ENCODE results near the gene TUBGCP6.
"Not testable (repeated sequence)": the region's sequence is repeated elsewhere in the genome, so short reads cannot be mapped to it uniquely, and the experiment has no call there.

Gene TUBGCP6

DNA sequence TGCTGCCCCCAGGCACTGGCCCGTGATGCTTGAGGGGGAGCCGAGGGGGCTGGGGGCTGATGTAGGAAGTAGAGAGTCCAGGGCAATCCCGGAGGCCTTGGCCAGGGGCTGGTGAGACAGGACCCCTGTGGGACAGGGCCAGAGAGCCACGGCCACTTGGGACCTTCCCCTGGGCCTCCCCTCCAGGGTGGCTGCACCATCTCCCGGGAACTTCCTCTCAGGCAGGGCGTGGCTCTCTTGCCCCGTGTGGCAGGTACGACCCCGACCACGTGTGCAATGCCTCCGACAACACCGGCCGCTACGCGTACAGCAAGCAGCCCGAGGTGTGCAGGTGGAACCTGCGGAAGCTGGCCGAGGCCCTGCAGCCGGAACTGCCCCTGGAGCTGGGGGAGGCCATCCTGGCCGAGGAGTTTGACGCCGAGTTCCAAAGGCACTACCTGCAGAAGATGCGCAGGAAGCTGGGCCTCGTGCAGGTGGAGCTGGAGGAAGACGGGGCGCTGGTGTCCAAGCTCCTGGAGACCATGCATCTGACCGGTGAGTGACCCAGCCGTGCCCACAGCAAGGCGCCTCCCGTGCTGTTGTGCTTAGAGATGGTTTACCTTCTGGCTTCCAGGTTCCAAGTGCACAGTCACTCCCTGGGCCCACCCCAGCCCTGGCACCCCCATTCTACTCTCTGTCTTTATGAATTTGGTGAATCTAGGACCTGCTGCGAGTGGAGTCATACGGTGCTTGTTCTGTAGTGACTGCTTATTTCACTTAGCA, 34.3 kb downstream of the TUBGCP6 start:
- DNase-seq (ENCODE audit: low read depth in 3 of 3): no peak

DNA sequence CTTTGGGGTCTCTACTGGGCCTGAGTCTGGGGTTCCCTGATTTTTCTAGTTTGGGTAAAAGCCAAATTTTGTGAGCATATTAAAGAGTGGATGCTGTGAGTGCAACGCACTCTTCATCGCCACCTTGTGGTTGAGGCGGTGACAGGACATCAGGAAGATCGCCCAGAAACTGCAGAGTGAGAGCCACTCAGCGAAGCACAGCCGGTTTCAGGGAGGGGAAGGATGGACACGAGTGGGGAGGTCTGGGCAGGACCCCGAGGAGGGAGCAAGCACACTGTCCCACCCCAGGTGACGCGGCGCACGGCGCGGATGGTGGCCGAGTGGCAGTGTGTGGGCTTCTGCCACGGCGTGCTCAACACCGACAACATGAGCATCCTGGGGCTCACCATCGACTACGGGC, 34.9 kb downstream of the TUBGCP6 start:
- peak; percentile 42 to 63 (median 53) for DNase-seq (ENCODE audit: low read depth in 3 of 3)

DNA sequence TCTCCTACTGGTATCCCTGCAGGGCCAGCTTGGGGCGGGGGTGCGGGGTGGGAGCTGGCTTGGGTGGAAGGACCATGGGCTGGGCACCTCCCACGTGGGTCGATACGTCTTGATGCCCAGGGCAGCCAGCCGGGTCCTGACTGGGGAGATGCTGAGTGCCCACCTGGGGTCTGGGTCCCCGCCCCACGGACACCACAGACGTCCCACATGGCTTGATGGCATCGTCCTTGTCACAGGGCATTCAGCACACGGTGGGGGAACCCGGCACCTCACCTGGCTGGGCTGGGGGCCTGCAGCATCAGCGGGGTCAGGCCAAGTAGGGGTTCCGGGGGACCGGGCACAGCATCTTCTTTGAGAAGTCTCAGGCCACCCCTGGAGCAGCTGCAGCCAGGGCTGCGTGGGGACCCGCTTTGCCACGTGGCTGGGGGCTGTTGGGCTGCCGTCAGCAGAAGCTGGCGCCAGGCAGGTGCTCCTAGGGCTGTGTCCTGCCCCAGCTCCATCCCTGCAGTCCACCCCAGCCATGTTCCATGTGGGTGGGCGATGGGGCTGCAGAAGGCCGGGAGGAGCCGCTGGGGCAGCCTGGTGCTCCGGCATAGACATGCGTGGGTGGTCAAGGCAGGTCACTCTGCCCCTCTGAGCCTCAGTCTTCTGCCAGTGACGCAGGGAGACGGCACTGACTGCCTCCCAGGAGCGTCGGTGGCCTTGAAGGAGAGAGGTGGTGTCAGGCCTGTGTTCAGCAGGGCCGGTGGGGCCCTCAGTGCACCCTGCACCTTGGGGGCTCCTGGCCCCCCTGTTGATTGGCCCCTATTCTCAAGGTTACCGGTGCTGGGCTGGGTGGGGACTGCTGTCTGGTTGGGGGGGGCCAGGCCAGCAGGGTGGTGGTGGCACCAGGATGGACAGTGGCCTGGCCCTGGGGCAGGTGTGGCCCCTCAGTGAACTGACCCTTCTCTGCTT, 35.6 kb downstream of the TUBGCP6 start:
- no peak for DNase-seq (ENCODE audit: low read depth in 3 of 3)

GRCh38 chr22:50208430-50208938, 36.3 kb downstream of the TUBGCP6 start:
- no peak for DNase-seq (ENCODE audit: low read depth in 3 of 3)

DNA sequence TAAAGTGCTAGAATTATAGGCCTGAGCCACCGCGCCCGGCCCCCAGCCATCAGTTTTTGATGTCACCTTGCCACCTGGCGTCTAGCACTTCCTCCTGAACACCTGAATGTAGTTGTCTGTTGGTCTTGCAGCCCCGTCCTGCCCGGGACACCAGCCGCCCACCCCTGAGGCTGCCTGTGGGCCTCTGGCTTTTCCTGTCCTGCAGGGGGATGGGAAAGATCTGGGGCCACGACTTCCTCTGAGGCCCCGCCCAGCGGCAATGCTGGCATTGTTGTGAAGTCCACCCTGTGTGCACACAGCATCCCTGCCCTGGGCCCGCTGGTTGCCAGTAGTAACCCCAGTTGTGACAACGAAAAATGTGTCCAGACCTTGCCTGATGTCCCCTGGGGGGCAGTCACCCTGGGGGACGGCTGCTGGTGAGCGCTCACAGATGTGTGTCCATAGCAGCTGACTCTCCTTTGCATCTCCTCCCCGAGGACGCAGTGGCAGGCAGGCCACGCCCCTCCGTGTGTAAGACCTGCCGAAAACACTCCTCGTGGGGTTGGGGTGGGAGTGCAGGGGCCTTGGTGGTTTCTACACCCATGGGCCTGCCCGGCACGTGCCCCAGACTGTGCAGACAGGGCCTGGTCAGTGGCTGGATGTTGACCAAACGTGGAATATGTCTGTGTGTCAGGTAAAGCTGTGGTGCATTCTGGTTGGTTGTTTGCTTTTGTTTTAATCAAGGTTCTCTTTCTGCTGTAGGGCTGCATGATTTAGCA, 37.3 kb downstream of the TUBGCP6 start:
- DNase-seq (ENCODE audit: low read depth in 3 of 3): no peak

DNA sequence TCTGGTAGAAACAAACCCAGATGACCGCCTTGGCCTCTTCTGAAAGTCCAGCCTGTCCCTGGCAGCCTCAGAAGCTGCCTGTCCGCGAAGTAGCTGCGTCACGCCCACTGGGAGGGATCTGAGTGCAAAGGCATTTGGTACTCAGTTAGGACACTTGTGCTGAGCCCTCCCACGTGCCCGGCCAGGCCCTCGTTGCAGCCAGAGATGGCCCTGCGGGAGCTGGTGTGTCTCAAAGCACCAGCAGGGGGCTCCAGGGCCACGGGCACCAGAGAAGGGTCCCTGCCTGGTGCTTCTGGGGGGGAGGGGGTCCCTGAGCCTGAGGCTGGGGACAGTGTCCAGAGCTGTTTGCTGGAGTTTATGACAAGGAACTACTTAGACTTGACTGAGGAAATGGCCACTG, 38.2 kb downstream of the TUBGCP6 start:
- no peak for DNase-seq (ENCODE audit: low read depth in 3 of 3)

GRCh38 chr22:50205781-50206569, 38.8 kb downstream of the TUBGCP6 start:
- no peak for DNase-seq (ENCODE audit: low read depth in 3 of 3)

- DNase-seq (ENCODE audit: low read depth in 3 of 3): not testable (repeated sequence)
These were observed 39.8 kb downstream of the TUBGCP6 start for GRCh38 chr22:50204998-50205397.

GRCh38 chr22:50204571-50204970, 40.3 kb downstream of the TUBGCP6 start:
- no peak for DNase-seq (ENCODE audit: low read depth in 3 of 3)

DNA sequence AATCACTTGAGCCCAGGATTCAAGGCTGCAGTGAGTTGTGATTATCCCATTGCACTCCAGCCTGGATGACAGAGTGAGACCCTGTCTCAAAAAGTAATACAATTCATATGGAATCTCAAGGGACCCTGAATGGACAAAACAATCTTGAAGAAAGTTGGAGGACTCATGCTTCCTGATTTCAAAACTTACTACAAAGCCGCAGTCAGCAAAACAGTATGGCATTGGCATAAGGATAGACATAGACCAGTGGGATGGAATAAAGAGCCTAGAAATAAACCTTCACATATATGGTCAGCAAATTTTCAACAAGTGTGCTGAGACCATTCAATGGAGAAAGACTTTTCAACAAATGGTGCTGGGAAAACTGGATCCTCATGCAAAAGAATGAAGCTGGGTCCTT, 41.5 kb downstream of the TUBGCP6 start:
- no peak for DNase-seq (ENCODE audit: low read depth in 3 of 3)

DNA sequence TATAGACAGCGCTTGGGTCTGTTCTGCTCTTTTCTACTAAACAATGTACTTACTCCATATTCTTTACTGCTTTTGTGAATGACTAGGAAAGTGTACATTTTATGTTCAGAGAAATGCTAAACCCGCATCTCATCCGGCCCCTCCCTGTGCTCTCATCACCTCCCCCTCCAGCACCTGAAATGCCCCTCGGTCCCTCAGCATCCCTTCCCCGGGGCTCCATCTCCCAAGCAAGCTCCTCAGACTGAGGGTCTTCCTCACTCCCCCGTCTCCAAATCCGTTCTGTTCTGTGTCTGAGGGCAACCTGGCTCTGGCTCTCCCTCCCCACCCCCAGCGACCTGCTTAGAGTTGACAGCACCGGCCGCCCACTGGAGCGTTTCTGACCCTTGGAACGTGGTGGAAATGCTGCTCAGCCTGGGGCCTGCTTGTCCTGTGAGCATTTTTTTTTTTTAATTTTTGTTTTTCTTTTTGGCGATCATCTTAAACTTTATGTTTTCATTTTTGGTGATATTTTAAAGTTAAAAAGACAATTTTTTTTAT, 42.6 kb downstream of the TUBGCP6 start:
- no peak for DNase-seq (ENCODE audit: low read depth in 3 of 3)

DNA sequence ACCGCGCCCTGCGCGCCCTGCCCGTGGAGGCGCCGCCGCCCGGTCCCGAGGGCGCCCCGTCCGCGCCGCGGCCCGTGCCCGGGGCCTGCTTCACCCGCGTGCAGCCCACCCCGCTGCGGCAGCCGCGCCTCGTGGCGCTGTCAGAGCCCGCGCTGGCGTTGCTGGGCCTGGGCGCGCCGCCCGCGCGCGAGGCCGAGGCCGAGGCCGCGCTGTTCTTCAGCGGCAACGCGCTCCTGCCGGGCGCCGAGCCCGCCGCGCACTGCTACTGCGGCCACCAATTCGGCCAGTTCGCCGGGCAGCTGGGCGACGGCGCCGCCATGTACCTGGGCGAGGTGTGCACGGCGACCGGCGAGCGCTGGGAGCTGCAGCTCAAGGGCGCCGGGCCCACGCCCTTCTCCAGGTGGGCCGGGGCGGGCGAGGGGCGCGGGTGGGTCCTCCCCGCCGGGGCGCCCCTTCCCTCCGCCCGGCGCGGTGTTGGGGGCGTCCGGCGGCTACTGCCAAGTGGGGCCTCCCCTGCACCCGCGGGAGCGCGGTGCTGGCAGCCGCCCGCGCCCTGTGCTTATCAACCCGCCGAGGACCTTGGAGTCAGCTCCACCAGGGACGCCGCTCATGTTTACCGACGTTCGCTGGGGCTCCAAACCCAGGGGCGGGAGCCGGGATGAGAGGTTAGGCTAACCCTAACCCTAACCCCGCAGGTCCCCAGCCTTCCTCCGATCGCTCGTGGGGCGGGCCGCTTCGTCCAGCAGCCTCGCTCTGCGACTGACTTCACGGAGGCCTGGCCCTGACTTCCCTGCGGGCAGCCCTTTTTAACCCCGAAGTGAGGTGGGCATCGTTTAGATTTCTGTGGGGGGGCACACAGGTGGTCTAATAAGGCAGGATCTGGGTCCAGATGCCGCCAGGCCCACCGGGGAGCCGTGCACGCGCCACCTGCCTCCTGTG, 43.4 kb downstream of the TUBGCP6 start:
- no peak for DNase-seq (ENCODE audit: low read depth in 3 of 3)

DNA sequence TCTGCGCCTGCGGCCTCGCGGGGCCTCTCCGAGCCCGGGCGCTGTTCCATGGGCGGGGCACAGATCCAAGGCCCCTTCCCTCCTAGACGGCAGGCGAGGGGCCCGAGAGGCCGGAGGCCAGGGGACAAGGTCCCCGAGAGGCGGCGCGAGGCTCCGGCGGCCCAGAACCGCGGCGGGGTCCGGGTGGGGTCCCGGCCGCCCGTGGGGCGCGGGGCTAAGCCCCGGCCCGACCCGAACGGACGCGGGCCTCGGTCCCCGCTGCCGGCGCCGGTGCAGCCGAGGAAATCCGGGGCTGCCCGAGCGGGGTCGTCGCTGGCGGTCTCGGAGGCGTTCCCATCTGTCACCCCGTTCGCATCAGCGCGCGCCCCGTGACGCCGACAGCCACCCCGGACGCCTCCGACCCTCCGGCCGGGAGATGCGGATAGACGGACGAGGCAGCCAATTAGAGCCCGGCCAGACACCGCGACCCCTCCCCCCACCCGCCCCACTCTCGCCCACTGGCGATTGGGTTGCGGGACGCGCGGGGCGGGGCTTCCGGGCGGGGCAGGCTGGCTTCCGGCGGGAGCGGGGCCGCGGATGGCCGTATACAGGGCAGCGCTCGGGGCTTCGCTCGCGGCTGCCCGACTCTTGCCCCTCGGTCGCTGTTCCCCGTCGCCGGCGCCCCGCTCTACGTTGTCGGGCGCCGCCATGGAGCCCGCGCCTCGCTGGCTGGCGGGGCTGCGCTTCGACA, 44.2 kb downstream of the TUBGCP6 start, which contains the start of gene SELENOO:
TSS of gene SELENOO (plus strand) at position 551 of the 730 bp plus-strand sequence. CDS start at position 577, 26 bp downstream.
- DNase-seq (ENCODE audit: low read depth in 3 of 3): peak; percentile 84 to 92 (median 85)

GRCh38 chr22:50199829-50200460, 44.9 kb downstream of the TUBGCP6 start:
- no peak for DNase-seq (ENCODE audit: low read depth in 3 of 3)

DNA sequence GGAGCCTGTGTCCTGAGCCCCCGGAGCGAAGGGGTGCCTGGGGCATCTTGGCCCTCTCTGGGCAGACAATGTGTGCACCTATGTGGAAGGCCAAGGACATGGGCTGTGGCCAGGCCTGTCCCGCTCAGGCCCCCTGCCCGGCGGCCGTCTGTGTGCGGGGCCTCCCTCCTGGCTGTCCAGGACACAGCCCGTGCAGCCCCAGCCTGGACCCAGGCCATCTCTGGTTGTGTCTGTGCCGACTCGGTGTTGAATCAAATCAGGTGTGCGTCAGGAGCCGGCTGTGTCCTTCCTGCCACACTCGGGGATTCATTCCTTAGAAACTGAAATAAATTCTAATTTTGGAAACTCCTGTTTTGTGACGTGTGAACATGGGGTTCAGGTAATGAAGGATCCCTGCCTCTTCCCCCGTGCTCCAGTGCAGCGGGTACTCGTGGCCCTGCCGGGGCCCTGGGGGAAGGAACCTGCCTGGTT, 45.5 kb downstream of the TUBGCP6 start:
- no peak for DNase-seq (ENCODE audit: low read depth in 3 of 3)

DNA sequence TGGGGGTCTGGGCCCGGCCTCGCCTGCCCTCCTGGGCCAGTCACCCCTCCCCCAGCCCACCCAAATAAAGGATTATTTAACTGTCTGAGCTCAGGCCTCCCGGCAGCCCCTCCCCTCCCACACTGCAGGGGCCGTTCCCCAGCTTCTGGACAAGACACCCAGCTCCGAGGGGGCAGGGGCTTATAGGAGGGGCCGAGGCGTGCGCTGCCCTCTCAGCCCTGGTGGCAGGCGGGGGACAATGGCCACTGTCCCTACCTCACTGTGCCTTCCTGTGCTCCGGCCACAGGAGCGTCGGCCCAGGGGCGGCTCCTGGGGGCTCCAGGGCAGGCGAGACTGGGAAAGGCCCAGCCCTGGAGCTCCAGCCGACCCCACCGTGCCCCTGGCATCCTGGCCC, 46.2 kb downstream of the TUBGCP6 start:
- no peak for DNase-seq (ENCODE audit: low read depth in 3 of 3)

GRCh38 chr22:50197856-50198623, 46.8 kb downstream of the TUBGCP6 start:
- DNase-seq (ENCODE audit: low read depth in 3 of 3): no peak

Measured in stimulated activated CD4-positive, alpha-beta T cell treated with anti-CD3 and anti-CD28 coated beads, TNF-alpha, amount 100 ng/mL, for 24 hours (primary cell).